Right lobe of liver (tissue), 6 donors: Measurements from ENCODE around the gene CD300A. TPM values are rescaled to one million over a fixed set of nuclear protein-coding genes. Genes with fewer than 3 reads are reported as not detected.

Experiments used
- ATAC-seq, 4 donors: fragments of 200-7000 bp; cut with Tn5 transposase; one replicate each; pipeline ENCODE4 v1.9.1; 2020; ENCODE audit warnings: mild to moderate bottlenecking in 4 of 4, moderate library complexity in 4 of 4
- DNase-seq, 3 donors: peaks; one replicate each; pipeline ENCODE4 v3.0.0-alpha.2; 2020
- H3K27ac ChIP-seq, 3 donors: fragments of 200-600 bp; one replicate each; pipeline ENCODE4 v1.8.0; 2022
- H3K27me3 ChIP-seq, 2 donors: fragments of 200-600 bp; one replicate each; pipeline ENCODE4 v1.8.0; 2022
- H3K36me3 ChIP-seq, 4 donors: fragments of 200-600 bp; sonication (generic) in 1 of 4; one replicate each; pipeline versions ENCODE4 v1.5.1 to v1.8.0; 2017 to 2022; ENCODE audit warnings: control low read depth in 1 of 4
- H3K4me1 ChIP-seq, 4 donors: fragments of 200-600 bp; sonication (generic) in 1 of 4; one replicate each; pipeline versions ENCODE4 v1.5.1 to v1.8.0; 2017 to 2022; ENCODE audit warnings: control low read depth in 1 of 4
- H3K4me3 ChIP-seq, 3 donors: fragments of 200-600 bp; one replicate each; pipeline ENCODE4 v1.8.0; 2022
- H3K9me3 ChIP-seq, 4 donors: fragments of 200-600 bp; sonication (generic) in 1 of 4; one replicate each; pipeline versions ENCODE4 v1.5.1 to v1.8.0; 2017 to 2022; ENCODE audit warnings: control low read depth in 1 of 4
- CTCF ChIP-seq, 4 donors: fragments of 200-600 bp in 3 of 4; fragments of 450-650 bp in 1 of 4; IDR thresholded peaks; one replicate each; pipeline versions ENCODE4 v1.5.1 to v1.8.0; 2016 to 2022; ENCODE audit warnings: antibody characterized with exemption in 4 of 4, mild to moderate bottlenecking in 2 of 4
- POLR2A ChIP-seq: fragments of 450-650 bp; IDR thresholded peaks from one replicate; pipeline ENCODE4 v1.6.1; 2017; ENCODE audit warnings: antibody characterized with exemption, mild to moderate bottlenecking
- WGBS: methylation state at CpG from one replicate; pipeline ENCODE4 v1.1.6; 2018; ENCODE audit warnings: low coverage, low lambda C conversion rate; ENCODE audit not compliant: insufficient coverage; ENCODE audit errors: missing lambda C conversion rate; 5-methylcytosine and 5-hydroxymethylcytosine counted together
- intact Hi-C, 2 donors: fragments of 100-400 bp; cut with DNase I; formaldehyde crosslinking; loops; one replicate each; pipeline versions ENCODE4 v1.11.2 to v1.14.1; 2022
- total RNA-seq, 6 experiments: library from RNA; depleted of rRNA in 2 of 6; stranded (reverse); fragments of >200 nt in 2 of 6; fragmentation: NEBNext Ultra II Directional in 3 of 6; extraction: Animal tissue kit (Norgen Biotek cat#: 25700) in 3 of 6; gene quantifications; one replicate each; pipeline versions ENCODE4 v1.1.0 to v1.2.4, GENCODE V29; 2016 to 2023
- donor health status: DM: no; HTN: yes; CAD: no.
- donor health status: DM: no; HTN: no; CAD: no.
- donor health status: DM: no; HTN: no; CAD: no.
- donor health status: DM: no; HTN: yes; CAD: no.
- donor health status: DM: no; HTN: yes; CAD: no.

Gene CD300A
- total RNA-seq, 6 experiments from 2014 or later, result 4.8 to 16.6 (median 6.6) TPM

- peaks cover 0 to 94% (median 45%) of the 10 kb centered on the region in 4 donors for H3K4me1 ChIP-seq
- peak overlapping the region in 1 of 3 donors; percentile 17 for H3K4me3 ChIP-seq
- H3K27ac ChIP-seq, result peak overlapping the region; percentile 75 to 99 (median 76)
- ATAC-seq, result peak; percentile 2 to 12 (median 6)
- H3K36me3 ChIP-seq, result peaks cover 0 to 4% (median under 1%) of the 10 kb centered on the region in 4 donors
- peak; percentile 79 to 90 (median 88) for DNase-seq
- no peaks in the 10 kb centered on the region for H3K9me3 ChIP-seq
- intact Hi-C loops, result no loop called here
- TF ChIP-seq POLR2A (peak; percentile 49), CTCF (IDR thresholded peaks at IDR 0.05) (no peak)
- H3K27me3 ChIP-seq, result no peaks in the 10 kb centered on the region
- 12% methylated on average over 6 of the region's 31 CpGs for WGBS
Measured at GRCh38 chr17:74446551-74447500, 19.6 kb upstream of the CD300A start.

- no peaks in the 10 kb centered on the region for H3K27me3 ChIP-seq
- WGBS, result 54% methylated on average over 11 of the region's 11 CpGs
- intact Hi-C loops, result no loop called here
- H3K9me3 ChIP-seq, result no peaks in the 10 kb centered on the region
- TF ChIP-seq CTCF (IDR thresholded peaks at IDR 0.05) (no peak), POLR2A (no peak)
- DNase-seq (peak in 2 of 3 donors; percentile 43 to 66), ATAC-seq (peak; percentile 20 to 34 (median 27))
- H3K27ac ChIP-seq, result peak overlapping the region; percentile 75 to 99 (median 76)
- H3K4me3 ChIP-seq, result no peak overlapping the region
- H3K4me1 ChIP-seq, result peaks cover 0 to 95% (median 45%) of the 10 kb centered on the region in 4 donors
- peaks cover 0 to 4% (median 0%) of the 10 kb centered on the region in 4 donors for H3K36me3 ChIP-seq
Measured at GRCh38 chr17:74447628-74448159, 18.7 kb upstream of the CD300A start.

GRCh38 chr17:74448756-74449155 is 17.7 kb upstream of the CD300A start:
- ATAC-seq, result no peak
- Histone ChIP-seq H3K27ac (peak overlapping the region in 2 of 3 donors; percentile 57 to 99), H3K9me3 (no peaks in the 10 kb centered on the region), H3K27me3 (no peaks in the 10 kb centered on the region), H3K36me3 (peaks cover 0 to 4% (median 0%) of the 10 kb centered on the region in 4 donors), H3K4me1 (peaks cover 0 to 95% (median 46%) of the 10 kb centered on the region in 4 donors), H3K4me3 (no peak overlapping the region)
- 30% methylated on average over 6 of the region's 8 CpGs for WGBS
- no peak for DNase-seq
- intact Hi-C loops, result no loop called here
- TF ChIP-seq CTCF (IDR thresholded peaks at IDR 0.05) (no peak), POLR2A (no peak)

GRCh38 chr17:74449306-74449705 is 17.1 kb upstream of the CD300A start:
- ATAC-seq (no peak), DNase-seq (no peak)
- Histone ChIP-seq H3K4me3 (no peak overlapping the region), H3K9me3 (no peaks in the 10 kb centered on the region), H3K27ac (peak overlapping the region in 2 of 3 donors; percentile 57 to 99), H3K27me3 (no peaks in the 10 kb centered on the region), H3K36me3 (peaks cover 0 to 4% (median 0%) of the 10 kb centered on the region in 4 donors), H3K4me1 (peaks cover 0 to 92% (median 44%) of the 10 kb centered on the region in 4 donors)
- 58% methylated on average over 4 of the region's 11 CpGs for WGBS
- intact Hi-C loops, result no loop called here
- no peak for TF ChIP-seq POLR2A
- TF ChIP-seq CTCF (IDR thresholded peaks at IDR 0.05), result no peak
